ENCODE data around the gene HMCN2.

- peak; percentile 94 for TF ChIP-seq CTCF (IDR thresholded peaks at IDR 0.05; ENCODE audit: poor library complexity)
- TF ChIP-seq EZH2 (IDR thresholded peaks at IDR 0.05; ENCODE audit: borderline replicate concordance): no peak
- no peak for TF ChIP-seq EZH2phosphoT487 (IDR thresholded peaks at IDR 0.05; ENCODE audit: low read depth, severe bottlenecking, unreplicated experiment)
These were observed 195.7 kb downstream of the HMCN2 start for GRCh38 chr9:130461218-130461630.

Data from hepatocyte (in vitro differentiated cells).